Mammary epithelial cell (primary cell): ENCODE measurements around the gene GPALPP1.

Source experiments
- CTCF ChIP-seq, 2 donors: IDR thresholded peaks in 1 of 2; conservative IDR thresholded peaks in 1 of 2; 2 replicates each; pipeline ENCODE4 v1.5.1; 2011 to 2012; ENCODE audit warnings: inconsistent platforms in 2 of 2, low read length in 2 of 2, mild to moderate bottlenecking in 2 of 2, control low read depth in 1 of 2, low read depth in 1 of 2; ENCODE audit not compliant: insufficient read depth in 1 of 2; ENCODE audit errors: extremely low read depth in 1 of 2
- EZH2 ChIP-seq: IDR thresholded peaks from 2 replicates; pipeline ENCODE4 v1.6.1; 2012; ENCODE audit warnings: low read length, inconsistent platforms, borderline replicate concordance

GRCh38 chr13:45034342-45034741 lies 45.0 kb downstream of the GPALPP1 start:
- TF ChIP-seq EZH2, result no peak
- no peak for TF ChIP-seq CTCF (conservative IDR thresholded peaks at IDR 0.05 in 1 of 2, IDR thresholded peaks at IDR 0.05 in 1 of 2; ENCODE audit: extremely low read depth in 1 of 2, insufficient read depth in 1 of 2, low read depth in 1 of 2, low read length in 2 of 2)
